CD4-positive, alpha-beta T cell (primary cell): ENCODE data around the gene MYL12B. TPM values are rescaled to one million over a fixed set of nuclear protein-coding genes. Genes with fewer than 3 reads are reported as not detected.
A peak's percentile ranks its signal among the peaks of the same experiment; 100 is the strongest.
"Not testable (repeated sequence)": the region's sequence is repeated elsewhere in the genome, so short reads cannot be mapped to it uniquely, and the experiment has no call there.

ENCODE experiments used
- ATAC-seq: fragments of 200-7000 bp; cut with Tn5 transposase; one replicate; pipeline ENCODE4 v1.10.0; 2022; ENCODE audit warnings: mild to moderate bottlenecking; ENCODE audit not compliant: poor library complexity
- CTCF ChIA-PET: fragments of 350-600 bp; sonication (Branson Sonifier 250); formaldehyde crosslinking; loops from one replicate; lab custom pipeline; 2021; ENCODE audit warnings: antibody characterized with exemption, inconsistent platforms; lab: Charles Lee
- POLR2A ChIA-PET: fragments of 350-600 bp; sonication (Branson Sonifier 250); formaldehyde crosslinking; loops from one replicate; lab custom pipeline; 2021; ENCODE audit warnings: antibody characterized with exemption, inconsistent platforms; lab: Charles Lee
- DNase-seq, 14 experiments: peaks; one replicate each; pipeline ENCODE4 v3.0.0-alpha.2; 2013 to 2020; ENCODE audit warnings: mixed read lengths in 2 of 14
- H3K27ac ChIP-seq, 2 donors: one replicate each; pipeline versions ENCODE4 v1.5.1 to v1.7.0; 2013; ENCODE audit warnings: low read length in 2 of 2, low read depth in 1 of 2, mild to moderate bottlenecking in 1 of 2
- H3K27me3 ChIP-seq, 2 experiments: 1 replicate in 1 of 2; 2 replicates in 1 of 2; pipeline versions ENCODE4 v1.6.1 to v1.7.0; 2013; ENCODE audit warnings: low read length in 2 of 2, control low read depth in 1 of 2, mild to moderate bottlenecking in 1 of 2, moderate library complexity in 1 of 2; ENCODE audit not compliant: insufficient read depth in 2 of 2, control insufficient read depth in 1 of 2
- H3K36me3 ChIP-seq: one replicate; pipeline ENCODE4 v1.6.1; 2013; ENCODE audit warnings: low read length, control low read depth; ENCODE audit not compliant: insufficient read depth
- H3K4me1 ChIP-seq: one replicate; pipeline ENCODE4 v1.6.1; 2013; ENCODE audit warnings: low read length, control low read depth; ENCODE audit not compliant: insufficient read depth
- H3K4me3 ChIP-seq: one replicate; pipeline ENCODE4 v1.5.1; 2013; ENCODE audit warnings: mild to moderate bottlenecking, low read length, moderate library complexity
- H3K9me3 ChIP-seq, 2 experiments: 1 replicate in 1 of 2; 2 replicates in 1 of 2; pipeline versions ENCODE4 v1.6.1 to v1.7.0; 2013; ENCODE audit warnings: low read length in 2 of 2, mild to moderate bottlenecking in 2 of 2, control low read depth in 1 of 2, moderate library complexity in 1 of 2; ENCODE audit not compliant: control insufficient read depth in 1 of 2, insufficient read depth in 1 of 2
- H3K27ac Mint-ChIP-seq: one replicate; pipeline ENCODE4 v1.8.0; 2020; ENCODE audit warnings: mixed read lengths
- H3K27me3 Mint-ChIP-seq: one replicate; pipeline ENCODE4 v1.8.0; 2021; ENCODE audit warnings: mixed read lengths
- H3K36me3 Mint-ChIP-seq: one replicate; pipeline ENCODE4 v1.8.0; 2021; ENCODE audit warnings: low read depth, mixed read lengths
- H3K4me1 Mint-ChIP-seq: one replicate; pipeline ENCODE4 v1.8.0; 2021; ENCODE audit warnings: low read depth, mixed read lengths
- H3K4me3 Mint-ChIP-seq: one replicate; pipeline ENCODE4 v1.8.0; 2020; ENCODE audit warnings: mild to moderate bottlenecking, mixed read lengths
- H3K9me3 Mint-ChIP-seq: one replicate; pipeline ENCODE4 v1.8.0; 2020; ENCODE audit warnings: mixed read lengths
- CTCF ChIP-seq: fragments of 200-600 bp; IDR thresholded peaks from one replicate; pipeline ENCODE4 v1.8.0; 2022; ENCODE audit warnings: antibody characterized with exemption, mild to moderate bottlenecking
- intact Hi-C, 2 experiments: fragments of 100-400 bp; cut with DNase I in 1 of 2; cut with micrococcal nuclease in 1 of 2; formaldehyde crosslinking; loops; one replicate each; pipeline versions ENCODE4 v1.15.1 to v1.9.0; 2023 to 2025; cut with DNase I, micrococcal nuclease
- total RNA-seq, 174 experiments: library from RNA in 2 of 174; stranded (reverse) in 2 of 174; gene quantifications; one replicate each; pipeline ENCODE4 v1.2.3 and lab custom pipeline; 2021 to 2026

The MYL12B gene
- total RNA-seq, 2 experiments from 2014 or later: 128 to 133 TPM

- Histone ChIP-seq H3K4me3 (no peak overlapping the region), H3K9me3 (no peaks in the 10 kb centered on the region), H3K4me1 (peaks cover 8% of the 10 kb centered on the region), H3K27ac (no peak overlapping the region), H3K36me3 (no peaks in the 10 kb centered on the region), H3K27me3 (peaks cover 0 to under 1% of the 10 kb centered on the region in 2 experiments)
- ChIA-PET POLR2A (no interaction called here), CTCF (no interaction called here)
- intact Hi-C loops: no loop called here
- TF ChIP-seq CTCF: no peak
- Mint-ChIP-seq H3K4me3 (no peak overlapping the region), H3K27ac (peak overlapping the region; percentile 74), H3K36me3 (no peaks in the 10 kb centered on the region), H3K27me3 (peaks cover 27% of the 10 kb centered on the region), H3K4me1 (peaks cover 13% of the 10 kb centered on the region), H3K9me3 (no peaks in the 10 kb centered on the region)
- DNase-seq: peak in 4 of 14 experiments; percentile 5 to 43 (median 20)
- peak; percentile 24 for ATAC-seq
Observed at GRCh38 chr18:3305933-3306332, 44.0 kb downstream of the MYL12B start.

- peak overlapping the region; percentile 74 for H3K27ac Mint-ChIP-seq
- H3K4me3 ChIP-seq: no peak overlapping the region
- intact Hi-C loops: no loop called here
Observed at GRCh38 chr18:3306391-3306790, 44.5 kb downstream of the MYL12B start.

GRCh38 chr18:3313685-3314084 lies 51.8 kb downstream of the MYL12B start:
- H3K27ac ChIP-seq: no peak overlapping the region
- H3K4me1 ChIP-seq: no peaks in the 10 kb centered on the region
- Mint-ChIP-seq H3K27ac (no peak overlapping the region), H3K4me1 (no peaks in the 10 kb centered on the region), H3K36me3 (no peaks in the 10 kb centered on the region), H3K4me3 (no peak overlapping the region), H3K9me3 (no peaks in the 10 kb centered on the region), H3K27me3 (no peaks in the 10 kb centered on the region)
- ChIA-PET POLR2A (interaction anchor here (0.7 kb wide), 1 partner anchor 1793 kb away, joined by 3 read pairs; no protein-coding TSS in a partner anchor), CTCF (no interaction called here)
- no peaks in the 10 kb centered on the region for H3K27me3 ChIP-seq
- no peaks in the 10 kb centered on the region for H3K36me3 ChIP-seq
- no peaks in the 10 kb centered on the region for H3K9me3 ChIP-seq
- ATAC-seq (no peak), DNase-seq (no peak)
- intact Hi-C loops: no loop called here
- H3K4me3 ChIP-seq: no peak overlapping the region
- no peak for TF ChIP-seq CTCF

More at GRCh38 chr18:3306391-3306790, 44.5 kb downstream of the MYL12B start:
- TF ChIP-seq CTCF: no peak
- Histone ChIP-seq H3K27ac (no peak overlapping the region), H3K4me1 (peaks cover 8% of the 10 kb centered on the region), H3K9me3 (no peaks in the 10 kb centered on the region), H3K27me3 (no peaks in the 10 kb centered on the region), H3K36me3 (no peaks in the 10 kb centered on the region)
- H3K27me3 Mint-ChIP-seq: peaks cover 23% of the 10 kb centered on the region
- DNase-seq: no peak
- no peaks in the 10 kb centered on the region for H3K9me3 Mint-ChIP-seq
- H3K36me3 Mint-ChIP-seq: no peaks in the 10 kb centered on the region
- no peak overlapping the region for H3K4me3 Mint-ChIP-seq
- CTCF ChIA-PET: no interaction called here
- no peak for ATAC-seq
- peaks cover 13% of the 10 kb centered on the region for H3K4me1 Mint-ChIP-seq
- POLR2A ChIA-PET: no interaction called here

- ATAC-seq, POLR2A ChIA-PET: not testable (repeated sequence)
Observed at GRCh38 chr18:3315344-3315743, 53.4 kb downstream of the MYL12B start.

More at GRCh38 chr18:3315344-3315743, 53.4 kb downstream of the MYL12B start:
- H3K4me3 ChIP-seq, H3K9me3 ChIP-seq, H3K27ac Mint-ChIP-seq, H3K27me3 ChIP-seq, H3K9me3 Mint-ChIP-seq, H3K27me3 Mint-ChIP-seq, H3K36me3 ChIP-seq, H3K27ac ChIP-seq, DNase-seq, H3K4me1 Mint-ChIP-seq, intact Hi-C loops, H3K4me3 Mint-ChIP-seq, H3K4me1 ChIP-seq, H3K36me3 Mint-ChIP-seq: not testable (repeated sequence)
- CTCF ChIA-PET: interaction anchor here (1.3 kb wide), 1 partner anchor 18 kb away, joined by 3 read pairs; no protein-coding TSS in a partner anchor
